NCI-H187 treated with DMSO at 0.1 percent for 48 hours (cell line): Measurements from ENCODE around the gene GPC3.
"Not testable (repeated sequence)": the region's sequence is repeated elsewhere in the genome, so short reads cannot be mapped to it uniquely, and the experiment has no call there.

ENCODE experiments used
- DNase-seq: peaks from one replicate; lab custom pipeline; 2025; lab: John Stamatoyannopoulos, UW

GPC3 gene

DNA sequence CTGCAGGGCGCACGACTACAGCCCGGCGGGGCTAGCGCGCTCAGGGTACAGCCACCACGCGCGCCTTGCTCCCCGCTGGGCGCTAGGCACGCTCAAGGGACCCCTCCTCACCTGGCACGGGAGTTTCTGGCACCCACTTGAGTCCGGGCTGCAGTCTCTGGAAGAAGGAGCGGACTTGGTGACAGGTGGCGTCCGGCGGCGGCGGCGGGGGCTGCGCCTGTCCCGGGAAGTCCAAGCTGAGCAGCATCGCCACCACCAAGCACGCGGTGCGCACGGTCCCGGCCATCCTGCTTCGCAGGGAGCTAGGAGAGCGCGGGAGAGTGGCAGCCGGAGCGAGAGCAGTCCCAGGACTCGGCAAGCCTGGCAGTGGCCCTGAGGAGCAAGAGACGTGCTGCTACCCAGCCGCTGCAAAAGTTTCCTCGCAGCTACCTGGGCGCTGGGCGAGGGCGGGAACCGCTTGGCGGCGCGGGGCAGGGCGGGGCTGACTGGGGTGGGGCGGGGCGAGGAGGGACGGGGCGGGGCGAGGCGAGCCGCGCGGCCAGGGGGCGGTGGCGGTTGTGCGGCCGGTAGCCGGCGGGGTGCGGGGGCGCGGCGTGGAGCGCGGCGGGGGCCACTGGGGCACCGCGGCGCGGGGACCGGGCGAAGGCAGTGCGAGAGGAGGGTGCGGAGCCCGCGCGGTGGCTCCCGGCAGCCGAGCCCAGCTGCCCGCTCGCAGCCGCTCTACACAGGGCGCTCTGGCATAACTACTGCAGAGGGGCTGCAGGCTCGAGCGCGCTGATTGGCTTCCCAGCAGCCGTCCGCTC, at the start of gene GPC3:
TSS of gene GPC3 (minus strand) at position 431 of the 803 bp plus-strand sequence.
- no peak for DNase-seq

GRCh38 chrX:134032441-134032840, 47.0 kb upstream of the GPC3 start:
- no peak for DNase-seq

DNA sequence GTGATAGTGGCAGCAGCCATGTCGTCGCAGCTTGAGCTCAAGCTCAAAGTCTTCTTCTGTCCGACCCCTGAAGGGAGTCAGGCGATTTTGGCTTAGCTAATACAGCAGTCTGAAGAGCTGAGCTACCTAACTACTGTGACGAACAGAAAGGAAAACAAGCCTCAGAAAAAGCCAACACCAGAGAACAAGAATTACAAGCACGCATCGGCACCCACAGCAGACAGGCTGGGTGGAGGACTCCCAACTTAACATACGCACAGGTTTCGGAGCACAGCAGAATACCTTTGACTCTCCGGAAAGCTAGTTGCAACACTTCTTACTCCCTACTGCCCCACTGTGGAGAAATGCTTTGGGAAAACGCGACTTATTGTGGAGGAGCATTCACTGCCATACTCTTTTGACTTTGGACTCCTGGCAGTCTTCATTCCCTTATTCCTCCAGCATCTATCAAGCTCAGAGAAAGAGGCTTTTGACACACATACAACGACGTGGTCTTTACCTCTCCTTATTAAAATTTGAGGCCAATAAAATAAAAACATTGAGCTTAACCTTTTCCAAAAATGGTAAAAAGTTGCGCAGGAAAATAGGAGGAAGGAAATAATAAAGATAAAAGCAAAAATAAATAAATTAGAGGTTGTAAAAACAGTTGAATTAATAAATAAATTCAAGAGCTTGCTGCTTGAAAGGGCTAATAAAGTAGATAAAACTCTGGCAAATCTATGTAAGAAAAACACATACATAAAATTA, 41.3 kb upstream of the GPC3 start:
- DNase-seq = no peak

- DNase-seq = no peak
Measured at GRCh38 chrX:134025986-134026545, 40.7 kb upstream of the GPC3 start.

- no peak for DNase-seq
Measured at GRCh38 chrX:134024686-134025377, 39.4 kb upstream of the GPC3 start.

DNA sequence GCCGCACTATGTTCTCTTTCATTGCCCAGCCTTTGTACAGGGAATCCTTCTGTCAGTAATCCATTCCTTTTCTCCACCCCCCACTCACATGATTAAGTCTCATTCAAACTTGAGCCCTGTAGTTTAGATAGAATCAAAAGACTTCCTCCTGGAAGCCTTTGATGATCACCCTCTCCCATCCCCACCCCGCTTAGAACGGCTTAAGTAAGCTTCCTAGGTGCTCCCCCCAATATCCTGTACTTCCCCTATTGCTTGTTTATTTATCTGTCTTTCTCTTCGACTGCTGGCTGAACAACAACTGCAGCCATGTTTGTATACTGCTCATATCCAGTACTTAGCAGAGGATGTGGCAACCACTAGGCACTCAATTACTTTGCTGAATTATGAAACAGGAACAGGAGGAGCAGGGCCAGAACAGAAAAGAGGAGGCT, 38.5 kb upstream of the GPC3 start:
- no peak for DNase-seq

GRCh38 chrX:134020910-134021309, 35.5 kb upstream of the GPC3 start:
- no peak for DNase-seq

GRCh38 chrX:134019567-134020206, 34.3 kb upstream of the GPC3 start:
- no peak for DNase-seq

- DNase-seq = not testable (repeated sequence)
Measured at GRCh38 chrX:134016309-134016708, 30.9 kb upstream of the GPC3 start.

DNA sequence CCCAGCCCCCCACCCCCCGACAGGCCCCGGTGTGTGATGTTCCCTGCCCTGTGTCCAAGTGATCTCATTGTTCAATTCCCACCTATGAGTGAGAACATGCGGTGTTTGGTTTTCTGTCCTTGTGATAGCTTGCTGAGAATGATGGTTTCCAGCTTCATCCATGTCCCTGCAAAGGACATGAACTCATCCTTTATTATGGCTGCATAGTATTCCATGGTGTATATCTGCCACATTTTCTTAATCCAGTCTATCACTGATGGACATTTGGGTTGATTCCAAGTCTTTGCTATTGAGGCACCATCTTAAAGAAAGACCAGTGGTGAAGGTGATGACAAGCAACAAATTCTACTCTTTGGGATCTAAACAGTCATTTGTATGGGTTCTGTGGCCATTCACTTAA, 30.1 kb upstream of the GPC3 start:
- DNase-seq = not testable (repeated sequence)

DNA sequence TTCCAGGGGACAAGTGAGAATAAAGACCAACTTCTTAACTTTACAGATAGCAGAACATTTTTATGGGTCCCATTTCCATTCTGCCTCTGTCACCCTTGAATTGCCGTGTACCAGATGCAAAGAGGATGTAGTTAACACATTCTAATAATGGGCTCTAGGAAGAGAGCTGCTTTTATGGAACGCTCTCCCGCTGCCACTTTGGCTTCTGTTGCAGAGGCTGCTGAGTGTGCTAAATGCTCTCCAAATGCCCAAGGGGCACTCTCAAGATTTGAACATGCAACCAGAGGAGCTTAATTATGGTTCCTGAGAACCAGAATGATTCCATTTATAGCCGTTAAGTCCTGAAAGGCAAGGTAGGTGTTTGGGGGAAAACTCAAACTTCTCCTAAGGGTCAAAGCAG, 28.1 kb upstream of the GPC3 start:
- no peak for DNase-seq

DNA sequence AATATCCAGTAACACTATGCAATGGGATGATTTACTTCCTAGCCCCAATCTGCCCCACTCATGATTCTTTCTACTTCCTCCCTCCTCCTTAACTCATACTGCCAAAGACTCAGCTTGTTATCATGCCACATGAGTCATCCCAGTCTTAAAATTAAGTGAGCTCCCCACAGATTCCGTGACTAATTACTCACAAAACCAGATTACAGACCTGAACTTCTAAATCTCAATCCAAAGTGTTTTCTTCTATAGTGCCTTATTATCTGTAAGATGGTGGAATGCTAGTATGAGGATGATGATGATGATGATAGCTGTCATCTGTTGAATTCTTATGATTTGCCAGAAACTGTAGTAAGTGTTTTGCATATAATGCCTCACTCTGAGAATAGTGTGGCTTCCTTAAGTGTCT, 27.7 kb upstream of the GPC3 start:
- DNase-seq = no peak

GRCh38 chrX:134010690-134011089, 25.3 kb upstream of the GPC3 start:
- DNase-seq = no peak

GRCh38 chrX:134007716-134008115, 22.3 kb upstream of the GPC3 start:
- DNase-seq = no peak

DNA sequence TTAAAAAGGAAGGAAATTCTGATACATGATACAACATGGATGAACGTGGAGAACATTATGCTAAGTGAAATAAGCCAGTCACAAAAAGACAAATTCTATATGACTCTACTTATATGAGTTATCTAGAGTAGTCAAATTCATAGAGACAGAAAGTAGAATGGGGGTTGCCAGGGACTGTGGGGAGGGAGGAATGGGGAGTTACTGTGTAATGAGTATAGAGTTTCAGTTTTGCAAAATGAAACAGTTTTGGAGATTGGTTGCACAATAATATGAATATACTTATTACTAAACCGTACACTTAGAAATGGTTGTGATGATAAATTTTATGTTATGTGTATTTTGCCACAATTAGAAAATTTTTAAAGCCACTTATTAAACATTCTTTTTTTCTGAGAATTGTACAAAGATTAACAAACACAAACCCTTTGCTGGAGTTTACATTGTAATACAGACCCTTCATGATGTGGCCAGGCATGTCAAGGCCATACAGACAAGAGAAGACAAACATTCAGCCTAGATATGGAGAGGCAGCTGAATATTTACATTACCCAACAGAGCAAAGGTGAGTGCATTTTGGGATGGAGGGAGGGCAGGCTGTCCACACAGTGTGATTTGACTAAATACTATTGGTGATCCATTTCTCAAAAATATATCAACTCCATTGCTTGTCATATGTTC, 21.2 kb upstream of the GPC3 start:
- DNase-seq = no peak

DNA sequence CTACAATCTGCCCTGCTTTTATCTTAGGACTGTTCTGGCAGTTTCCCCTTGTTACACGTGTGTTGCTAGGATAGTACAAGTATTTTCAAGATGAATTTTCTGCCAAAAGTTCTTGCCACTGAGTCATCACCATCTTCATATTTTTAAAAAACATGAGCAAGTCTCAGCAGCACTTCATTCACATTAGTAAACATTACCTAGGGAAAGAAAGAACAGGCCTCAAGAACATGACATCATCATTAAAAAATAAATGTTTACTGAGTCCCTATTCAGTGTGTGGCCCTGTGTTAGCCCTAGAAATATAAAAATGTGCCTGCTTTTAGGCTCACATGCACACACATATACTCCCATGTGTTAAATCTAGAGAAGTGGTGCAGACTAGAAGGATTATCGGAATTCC, 18.7 kb upstream of the GPC3 start:
- DNase-seq = no peak

GRCh38 chrX:134002921-134003615, 17.7 kb upstream of the GPC3 start:
- no peak for DNase-seq

- DNase-seq = no peak
Measured at GRCh38 chrX:134000260-134001245, 15.2 kb upstream of the GPC3 start.

GRCh38 chrX:133999031-133999705, 13.8 kb upstream of the GPC3 start:
- no peak for DNase-seq
